DMS153 (cell line): ENCODE data around the gene NIPA2.

Experiments
- DNase-seq: peaks from one replicate; lab custom pipeline; 2025; lab: John Stamatoyannopoulos, UW

Gene NIPA2

DNA sequence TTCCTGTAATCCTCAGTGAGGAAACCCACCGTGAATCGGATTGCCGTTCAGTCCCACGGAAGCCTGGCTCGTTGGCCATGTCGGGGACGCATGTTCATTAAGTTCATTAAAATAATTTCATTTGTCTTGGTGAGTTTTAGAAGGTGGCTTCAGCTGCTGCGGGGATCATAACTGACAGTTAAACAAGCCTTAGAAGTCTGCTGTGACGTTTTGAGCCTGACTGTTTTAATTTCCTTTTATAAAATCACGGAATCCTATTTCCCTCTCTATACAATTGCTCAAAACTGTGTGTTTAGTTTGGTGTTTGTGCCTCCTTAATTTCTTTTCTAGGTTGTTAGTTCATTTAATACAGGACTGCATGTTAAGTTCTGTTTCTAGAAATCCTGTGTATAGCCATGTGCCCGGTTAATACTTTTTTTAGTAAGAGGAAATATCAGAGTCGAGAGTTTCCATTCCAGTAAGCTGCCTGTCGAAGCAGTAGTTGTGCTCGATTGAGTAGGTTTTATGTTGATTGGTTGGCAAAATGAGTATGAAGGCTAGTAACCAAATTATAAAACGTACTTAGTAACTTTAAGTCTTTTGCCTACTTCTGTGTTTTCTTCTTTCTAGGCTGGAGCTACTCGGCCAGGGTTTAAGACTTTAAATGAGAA lies 705 bp downstream of the NIPA2 start:
- no peak for DNase-seq

DNA sequence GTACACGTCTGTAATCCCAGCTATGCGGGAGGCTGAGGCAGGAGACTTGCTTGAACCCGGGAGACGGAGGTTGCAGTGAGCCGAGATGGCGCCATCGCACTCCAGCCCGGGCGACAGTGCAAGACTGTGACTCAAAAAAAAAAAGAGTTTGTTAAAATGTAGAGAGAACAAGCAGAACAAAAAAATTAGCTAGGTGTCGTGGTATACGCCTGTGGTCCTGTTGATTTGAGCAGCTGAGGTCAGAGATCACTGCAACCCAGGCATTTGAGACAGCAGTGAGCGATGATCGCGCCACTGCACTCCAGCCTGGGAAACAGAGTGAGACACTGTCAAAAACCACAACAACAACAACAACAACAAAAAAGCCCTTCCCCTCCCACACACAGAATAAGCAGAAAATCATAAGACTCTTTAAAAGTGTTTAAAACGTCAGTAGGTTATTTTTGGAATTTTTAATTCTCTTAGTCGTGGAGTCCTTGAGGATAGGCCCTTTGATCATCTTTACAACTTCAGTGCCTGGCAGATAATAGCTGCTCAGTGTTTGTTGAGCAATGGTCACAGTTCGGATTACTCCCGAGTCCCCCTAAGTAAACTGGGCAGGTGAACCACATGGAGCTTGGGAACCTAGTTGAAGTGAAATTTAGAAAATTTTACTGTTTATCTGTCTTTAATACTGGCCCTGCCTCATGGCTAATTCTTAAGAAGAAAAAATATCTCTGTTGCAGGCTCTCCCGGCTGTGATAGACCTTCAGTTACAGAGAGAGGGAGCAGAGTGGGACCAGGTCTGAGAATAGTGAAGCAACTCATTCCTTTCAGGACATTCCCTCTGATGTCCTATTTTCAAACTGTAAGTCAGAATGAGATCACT lies 6.2 kb downstream of the NIPA2 start:
- no peak for DNase-seq

DNA sequence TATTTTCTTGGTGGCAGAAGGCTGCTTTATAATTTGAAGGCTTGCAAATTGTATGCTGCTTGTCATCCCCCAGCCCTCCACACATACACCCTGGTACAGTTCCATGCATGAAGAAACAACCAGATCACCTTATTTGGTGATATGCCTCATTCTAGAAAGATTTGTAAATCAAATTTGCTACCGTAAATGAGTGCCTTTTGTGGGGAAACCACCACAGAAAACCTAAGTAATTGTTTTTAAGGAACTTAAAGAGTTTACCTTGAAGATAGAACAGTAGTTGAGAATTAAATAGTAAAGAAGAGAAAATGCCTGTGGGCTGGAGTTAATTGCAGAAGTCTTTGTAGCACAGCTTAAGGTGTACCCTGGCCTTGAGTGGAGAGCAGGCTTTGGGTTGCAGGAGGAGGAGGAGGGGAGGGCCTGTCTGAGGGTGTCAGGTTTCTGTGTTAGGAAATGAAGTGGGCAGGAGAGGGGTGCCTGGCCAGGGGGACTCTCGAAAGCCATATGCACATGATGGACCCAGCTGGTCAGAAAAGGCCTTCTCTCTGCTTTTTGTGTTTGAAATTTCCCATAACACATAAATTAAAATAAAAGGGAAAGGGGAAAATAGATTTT lies 6.9 kb downstream of the NIPA2 start:
- no peak for DNase-seq

DNA sequence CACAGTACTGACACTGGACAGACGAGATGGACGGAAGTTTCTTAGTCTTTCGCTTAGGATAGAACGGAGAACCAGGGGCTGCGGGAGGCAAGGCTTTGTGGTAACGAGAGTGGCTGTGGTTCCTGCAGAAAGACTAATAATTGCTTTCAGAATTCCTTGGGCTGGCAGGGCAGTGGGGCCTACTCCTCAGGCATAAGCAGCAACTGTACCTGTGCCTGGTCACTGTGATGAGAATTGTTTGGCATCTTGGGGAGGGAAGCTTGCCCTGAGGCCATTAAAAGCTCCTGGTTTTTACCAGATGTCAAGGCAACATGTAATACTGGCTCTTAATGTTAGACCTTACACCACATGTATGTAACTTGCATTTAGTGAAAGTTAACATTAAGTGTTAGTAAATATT lies 7.6 kb downstream of the NIPA2 start:
- no peak for DNase-seq

DNA sequence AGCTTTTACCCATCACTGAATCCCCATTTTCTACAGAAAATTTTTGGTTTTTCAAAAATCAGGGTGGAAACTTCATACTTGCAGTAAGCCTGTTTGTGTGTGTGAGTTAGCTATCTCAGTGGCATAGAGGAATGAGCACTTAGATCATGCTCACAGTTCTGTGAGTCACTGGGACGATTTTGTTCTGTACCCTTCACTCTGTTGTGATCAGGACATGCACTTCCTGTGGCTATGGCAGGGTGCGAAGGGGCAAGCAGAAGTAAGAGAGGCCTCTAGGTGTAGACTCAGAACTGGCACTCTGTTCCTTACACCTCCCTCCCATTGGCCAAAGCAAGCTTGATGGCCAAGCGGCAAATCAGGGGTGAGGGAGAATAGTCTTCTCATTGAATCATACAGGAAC lies 11.6 kb downstream of the NIPA2 start:
- no peak for DNase-seq

DNA sequence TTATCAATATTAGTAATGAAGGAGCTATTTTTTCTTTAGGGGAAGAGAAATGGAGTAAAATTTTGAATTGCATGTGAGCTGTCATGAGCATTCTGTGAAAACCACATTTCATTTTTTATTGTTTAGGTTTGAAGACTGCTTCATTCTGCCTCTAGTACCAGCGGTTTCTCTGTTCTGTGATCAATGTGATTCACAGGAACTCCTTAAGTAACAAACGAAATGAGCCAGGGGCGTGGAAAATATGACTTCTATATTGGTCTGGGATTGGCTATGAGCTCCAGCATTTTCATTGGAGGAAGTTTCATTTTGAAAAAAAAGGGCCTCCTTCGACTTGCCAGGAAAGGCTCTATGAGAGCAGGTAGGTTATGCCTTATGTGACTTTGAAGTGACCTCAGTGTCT lies 13.0 kb downstream of the NIPA2 start:
- no peak for DNase-seq

DNA sequence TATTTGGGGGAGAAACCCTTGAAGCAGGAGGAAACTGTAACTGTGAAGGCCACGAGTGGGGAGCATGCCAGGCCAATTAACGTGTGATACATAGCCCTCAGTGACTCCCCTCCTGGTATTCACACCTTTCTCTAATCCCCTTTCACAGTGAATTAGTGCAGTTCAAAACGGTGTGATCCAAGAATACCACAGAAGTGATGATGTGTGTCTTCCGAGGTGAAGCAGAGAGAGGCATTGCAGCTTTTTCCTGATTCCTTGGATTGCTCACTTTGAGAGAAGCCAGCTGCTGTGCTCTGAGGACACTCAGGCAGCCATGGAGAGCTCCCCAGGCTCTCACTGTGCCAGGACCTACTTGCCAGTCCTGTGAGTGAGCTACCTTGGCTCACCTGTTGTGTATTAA lies 17.3 kb downstream of the NIPA2 start:
- DNase-seq = no peak

DNA sequence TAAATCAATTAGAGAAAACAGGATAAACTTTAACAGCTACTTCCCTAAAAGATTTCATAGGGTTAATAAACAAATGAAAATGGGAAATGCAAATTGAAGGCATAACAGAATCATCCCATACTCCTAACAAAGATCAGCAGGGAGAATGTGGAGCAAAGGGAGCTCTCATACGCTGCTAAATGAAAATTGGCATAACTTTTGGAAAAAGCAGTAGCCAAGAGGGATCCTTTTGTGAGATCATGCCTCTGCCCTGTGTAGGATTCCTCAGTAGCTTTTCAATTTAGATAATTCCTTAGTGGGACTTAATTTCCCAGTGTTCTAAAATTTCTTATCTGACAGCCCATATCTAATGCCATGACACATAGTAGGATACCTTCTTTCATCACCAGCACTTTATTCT lies 18.2 kb downstream of the NIPA2 start:
- DNase-seq = no peak

DNA sequence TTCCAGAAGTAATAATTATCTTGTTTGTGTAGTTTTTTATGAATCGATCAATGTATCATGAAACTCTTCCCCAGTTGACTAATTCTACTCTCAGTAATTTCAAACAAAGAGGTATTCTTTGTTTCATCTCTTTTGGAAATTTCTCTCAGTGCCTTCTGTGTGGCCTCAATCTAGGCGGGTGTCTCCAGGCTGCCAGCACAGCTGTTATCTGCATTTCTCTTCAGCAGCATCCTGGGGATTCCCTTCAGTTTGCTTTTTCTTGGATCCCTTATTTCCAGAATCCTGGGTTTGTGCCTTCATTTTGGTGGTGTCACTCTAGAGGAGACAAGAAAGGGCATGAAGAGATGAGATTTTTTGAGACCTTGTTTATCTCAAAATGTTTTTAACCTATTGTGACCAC lies 22.7 kb downstream of the NIPA2 start:
- DNase-seq = no peak

DNA sequence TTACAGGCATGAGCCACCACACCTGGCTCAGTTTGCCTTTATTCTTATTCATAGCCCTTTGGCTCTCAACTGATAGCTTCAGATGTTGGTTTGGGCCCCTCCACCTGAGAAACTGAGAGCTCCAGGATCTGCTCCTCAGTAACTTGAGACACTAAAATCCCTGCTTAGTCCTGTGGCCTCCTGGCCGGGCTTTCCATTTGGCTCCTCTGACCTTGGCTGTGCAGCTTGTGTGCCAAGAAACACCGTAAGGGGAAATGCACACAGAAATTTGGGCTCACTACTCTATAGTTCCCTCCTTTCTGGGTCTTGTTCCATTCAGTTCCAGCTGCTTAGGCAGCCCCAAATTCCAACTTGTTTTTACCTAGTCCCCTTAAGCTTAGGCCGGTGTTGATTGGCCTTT lies 24.9 kb downstream of the NIPA2 start:
- no peak for DNase-seq

DNA sequence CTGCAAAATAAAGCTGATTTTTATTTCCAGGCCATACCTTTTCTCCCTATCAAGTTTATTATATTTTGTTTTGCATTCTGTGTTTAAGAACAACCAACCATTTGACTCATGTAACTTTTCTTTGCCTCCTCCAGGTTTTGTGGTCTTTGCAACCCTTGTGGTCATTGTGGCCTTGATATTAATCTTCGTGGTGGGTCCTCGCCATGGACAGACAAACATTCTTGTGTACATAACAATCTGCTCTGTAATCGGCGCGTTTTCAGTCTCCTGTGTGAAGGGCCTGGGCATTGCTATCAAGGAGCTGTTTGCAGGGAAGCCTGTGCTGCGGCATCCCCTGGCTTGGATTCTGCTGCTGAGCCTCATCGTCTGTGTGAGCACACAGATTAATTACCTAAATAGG lies 27.6 kb downstream of the NIPA2 start:
- DNase-seq = no peak

DNA sequence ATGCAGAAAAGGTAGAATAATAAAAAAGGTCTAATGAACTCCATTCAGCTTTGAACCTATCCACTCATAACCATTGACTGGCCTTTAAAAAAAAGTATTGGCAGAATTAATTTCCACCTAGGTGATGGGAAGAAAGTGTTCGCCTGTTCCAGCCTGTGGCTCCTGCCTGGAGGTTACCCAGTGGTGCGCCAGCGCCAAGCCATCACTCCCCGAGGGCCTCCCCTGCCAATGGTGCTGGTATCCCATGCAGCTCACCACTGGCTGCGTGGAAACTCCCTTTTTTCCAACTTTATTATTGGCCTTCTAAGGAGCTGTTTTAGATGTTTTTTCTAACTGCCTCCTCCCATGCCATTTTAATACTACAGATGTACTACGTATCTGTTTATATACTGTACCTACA lies 29.4 kb downstream of the NIPA2 start:
- no peak for DNase-seq

DNA sequence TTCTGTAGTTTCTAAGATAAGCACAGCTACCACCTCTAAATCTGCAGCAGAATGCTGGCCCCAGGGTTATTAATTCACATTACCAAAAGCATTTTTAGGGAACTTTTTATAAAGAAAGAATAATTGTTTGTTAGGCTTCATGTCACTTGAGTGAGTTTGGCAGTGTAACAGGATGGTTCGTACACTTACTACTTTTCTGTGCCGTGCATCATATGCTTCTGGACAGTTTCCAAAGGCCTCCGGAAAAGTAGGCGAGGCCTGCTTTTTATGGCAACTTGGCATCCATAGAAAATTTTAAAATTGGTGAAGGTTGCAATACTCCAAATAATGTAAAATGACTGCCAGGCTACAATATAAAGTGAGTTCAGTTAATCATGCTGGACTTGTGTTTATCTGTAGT lies 30.0 kb downstream of the NIPA2 start:
- DNase-seq = no peak

DNA sequence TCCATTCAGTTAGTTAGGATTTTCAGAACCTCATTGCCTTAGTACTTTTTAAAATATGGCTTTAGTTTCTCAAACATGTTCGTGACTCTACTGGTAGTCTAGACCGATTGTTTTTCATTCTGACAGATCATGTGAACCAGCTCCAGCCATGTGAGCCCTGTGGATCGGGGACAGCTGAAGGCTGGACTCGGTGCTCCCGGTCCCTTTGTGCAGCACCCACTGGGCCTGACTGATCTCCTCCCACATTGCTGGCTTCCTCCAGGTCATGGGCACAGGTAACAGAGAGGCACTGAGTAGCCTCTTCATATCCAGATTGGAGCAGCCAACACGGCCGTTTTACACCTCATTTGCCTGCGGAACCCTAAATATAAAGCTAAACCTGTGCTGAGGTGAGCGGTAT lies 30.5 kb downstream of the NIPA2 start:
- DNase-seq = no peak

DNA sequence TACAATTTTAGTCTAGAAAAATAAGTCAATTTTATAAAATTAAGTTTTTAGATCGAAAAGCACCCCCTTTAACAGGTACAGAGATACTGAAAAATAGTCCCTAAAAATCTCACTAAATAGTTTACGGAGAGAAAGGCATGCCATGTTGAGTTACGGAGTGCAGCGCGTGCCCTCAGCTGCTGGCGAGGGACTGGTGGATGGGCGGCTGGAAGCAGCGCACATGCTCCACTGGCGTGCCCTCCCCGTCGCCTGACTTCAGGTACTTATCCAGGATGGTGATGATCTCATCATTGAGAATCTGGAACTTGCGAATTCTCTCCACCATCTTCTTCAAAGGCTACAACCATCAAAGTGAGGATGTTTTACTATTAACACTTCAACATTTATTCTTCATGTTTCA lies 31.4 kb downstream of the NIPA2 start:
- DNase-seq = no peak

DNA sequence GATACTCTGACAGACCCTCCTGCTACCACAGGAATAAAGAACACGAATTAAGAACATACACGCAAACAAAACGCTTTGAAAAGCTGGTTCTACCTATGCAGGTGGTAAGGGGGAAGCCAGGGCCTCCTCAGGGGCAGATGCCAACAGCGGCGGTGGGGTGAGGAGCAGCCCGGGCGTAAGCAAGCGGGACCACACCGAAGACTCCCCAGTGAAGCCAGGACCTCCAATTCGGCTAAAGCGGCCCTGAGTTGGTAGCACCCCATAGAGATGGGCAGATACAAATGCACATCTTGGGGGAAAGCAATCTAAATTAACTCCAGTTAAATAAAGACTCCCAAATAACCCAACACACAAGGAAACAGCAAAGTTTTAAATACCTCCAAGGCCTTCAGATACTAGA lies 32.4 kb downstream of the NIPA2 start:
- DNase-seq = no peak

DNA sequence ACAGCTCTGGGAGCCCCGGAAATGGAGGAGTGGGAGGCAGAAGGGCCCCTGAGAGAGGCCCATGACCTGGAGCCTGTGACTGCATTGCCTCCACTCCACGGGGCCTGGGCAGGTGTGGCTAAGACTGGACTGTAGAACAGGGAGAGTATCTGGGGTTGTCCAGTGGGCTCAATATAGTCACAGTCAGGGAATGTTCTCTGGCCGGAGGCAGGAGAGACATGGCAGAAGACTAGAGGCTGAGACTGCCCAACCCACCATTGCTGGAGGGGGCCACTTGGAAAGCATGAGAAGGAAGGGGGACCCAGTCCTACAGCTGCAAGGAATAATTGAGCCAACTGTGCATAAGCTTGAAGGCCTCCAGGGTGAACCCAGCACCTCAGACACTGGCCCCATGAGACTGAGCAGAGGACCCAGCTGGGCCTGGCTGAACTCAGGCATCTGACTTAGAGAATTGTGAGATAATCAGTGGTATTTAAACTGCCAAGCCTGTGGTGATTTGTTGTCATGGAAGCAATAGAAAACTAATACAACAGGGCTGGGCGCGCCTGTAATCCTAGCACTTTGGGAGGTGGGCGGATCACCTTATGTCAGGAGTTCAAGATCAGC lies 33.1 kb downstream of the NIPA2 start:
- DNase-seq = no peak

DNA sequence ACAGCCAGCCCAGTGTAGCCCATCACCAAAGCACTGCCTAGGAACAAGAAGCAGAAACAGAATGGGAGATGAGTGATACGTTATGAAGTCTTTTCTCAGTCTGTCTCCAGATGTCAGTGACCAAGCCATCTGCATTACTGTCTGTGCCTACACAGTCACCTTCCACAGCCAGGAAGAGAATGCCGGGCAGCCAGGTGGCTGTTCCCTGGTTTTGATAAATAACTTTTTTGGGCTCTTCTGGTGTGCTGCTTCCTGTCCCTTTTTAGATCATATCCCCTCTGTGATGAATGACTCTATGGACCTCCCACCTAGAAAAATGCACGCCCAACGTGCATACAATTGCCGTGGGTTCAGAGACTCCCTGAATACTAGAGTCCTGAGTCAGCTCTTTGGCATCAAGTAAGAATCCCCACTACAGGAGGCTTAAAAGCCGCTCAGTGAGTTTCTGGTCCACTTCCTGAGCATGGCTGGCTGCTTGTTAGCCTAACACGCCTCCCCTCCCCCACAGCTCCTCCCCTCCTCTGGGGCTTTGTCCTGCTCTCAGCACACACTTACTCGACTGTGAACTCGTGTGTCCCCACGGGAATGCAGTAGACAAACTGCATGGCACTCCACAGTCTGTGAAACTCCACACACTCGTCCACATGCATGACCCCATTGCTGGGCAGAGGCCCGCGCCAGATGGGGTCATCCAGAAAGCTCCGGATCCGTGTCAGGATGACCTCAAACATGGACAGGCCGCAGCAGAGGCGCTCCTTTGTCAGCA lies 34.7 kb downstream of the NIPA2 start:
- no peak for DNase-seq

DNA sequence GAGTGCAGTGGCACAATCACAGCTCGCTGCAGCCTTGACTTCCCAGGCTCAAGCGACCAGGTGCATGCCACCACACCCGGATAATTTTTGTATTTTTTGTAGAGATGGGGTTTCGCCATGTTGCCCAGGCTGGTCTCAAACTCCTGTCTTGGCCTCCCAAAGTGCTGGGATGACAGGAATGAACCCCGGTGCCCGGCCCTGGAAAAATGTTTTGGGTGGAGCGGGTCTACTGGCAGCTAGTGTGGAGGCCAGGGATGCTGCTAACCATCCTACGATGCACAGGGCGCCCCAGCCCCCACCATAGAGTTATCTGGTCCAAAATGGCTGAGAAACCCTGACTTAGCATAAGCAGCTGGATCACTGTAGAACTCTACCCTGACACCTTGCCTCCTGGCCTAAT lies 35.4 kb downstream of the NIPA2 start:
- DNase-seq = no peak

DNA sequence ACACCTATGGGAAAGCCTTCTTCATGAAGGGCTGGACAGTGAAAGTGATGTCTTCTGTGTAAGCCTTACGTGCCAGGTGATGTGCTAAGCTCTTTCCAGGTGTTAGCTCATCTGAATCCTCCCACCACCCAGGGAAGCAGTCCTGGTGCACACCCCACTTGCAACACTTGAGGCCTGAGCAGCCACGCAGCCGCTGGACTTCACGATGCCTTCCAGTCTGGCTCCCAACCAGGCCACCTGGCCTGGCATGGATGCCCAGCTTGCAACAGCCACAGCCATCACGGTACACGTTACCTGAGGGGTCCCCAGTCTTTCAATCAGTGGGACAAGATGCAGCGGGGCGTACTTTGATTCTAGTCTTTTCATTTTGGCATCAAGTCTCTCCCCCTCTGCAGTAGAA lies 35.8 kb downstream of the NIPA2 start:
- no peak for DNase-seq

DNA sequence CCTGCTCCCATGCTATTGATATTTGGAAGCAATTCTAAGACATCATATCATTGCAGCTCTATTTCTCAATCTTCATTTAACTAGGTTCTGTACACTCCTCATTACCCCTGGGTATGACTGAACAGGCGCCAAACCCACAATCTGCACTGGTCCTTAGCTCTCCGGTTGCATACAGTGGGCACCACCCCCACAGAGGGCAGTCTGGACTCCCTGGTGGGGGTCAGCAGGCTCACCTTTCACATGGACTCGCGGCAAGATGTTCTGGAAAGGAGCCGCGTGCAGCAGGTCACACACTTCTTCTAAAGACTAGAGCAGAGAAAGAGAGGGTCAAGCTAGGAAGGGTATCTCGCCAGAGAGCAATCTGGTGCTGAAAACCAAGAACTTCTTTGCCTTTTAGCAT lies 36.5 kb downstream of the NIPA2 start:
- no peak for DNase-seq

DNA sequence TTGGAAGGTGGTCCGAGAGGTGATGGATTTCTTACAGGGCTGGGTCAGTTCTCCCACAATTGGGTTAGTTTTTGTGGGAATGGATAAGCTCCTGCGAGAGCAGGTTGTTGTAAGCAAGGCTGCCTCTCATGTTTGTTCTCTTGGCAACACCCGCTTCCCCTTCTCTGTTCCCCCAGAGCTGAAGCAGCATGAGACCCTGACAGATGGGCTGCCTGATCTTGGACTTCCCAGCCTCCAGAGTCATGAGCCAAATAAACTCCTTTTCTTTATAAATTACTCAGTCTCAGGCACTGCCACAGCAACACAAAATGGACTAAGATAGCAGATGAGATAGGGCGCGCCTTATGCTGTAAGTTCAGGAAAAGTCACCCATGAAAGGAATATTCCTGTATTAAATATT lies 38.7 kb downstream of the NIPA2 start:
- DNase-seq = no peak
